Ectodermal cell (in vitro differentiated cells): ENCODE data around the gene CLMN.

Experiments used
- H3K27ac ChIP-seq: 2 replicates; pipeline ENCODE4 v1.7.0; 2013; ENCODE audit warnings: mild to moderate bottlenecking, low read depth, low read length; ENCODE audit not compliant: insufficient read depth, poor library complexity, severe bottlenecking
- H3K27me3 ChIP-seq: 2 replicates; pipeline ENCODE4 v1.7.0; 2013; ENCODE audit warnings: mild to moderate bottlenecking, low read length; ENCODE audit not compliant: insufficient read depth, control insufficient read depth, poor library complexity, severe bottlenecking
- H3K36me3 ChIP-seq: one replicate; pipeline ENCODE4 v1.7.0; 2013; ENCODE audit warnings: low read length; ENCODE audit not compliant: control insufficient read depth, insufficient read depth
- H3K4me1 ChIP-seq: one replicate; pipeline ENCODE4 v1.7.0; 2013; ENCODE audit warnings: low read length; ENCODE audit not compliant: control insufficient read depth, insufficient read depth
- H3K4me3 ChIP-seq: 2 replicates; pipeline ENCODE4 v1.7.0; 2013; ENCODE audit warnings: low read depth, low read length, control low read depth; ENCODE audit not compliant: insufficient read depth
- H3K9me3 ChIP-seq: 2 replicates; pipeline ENCODE4 v1.7.0; 2013; ENCODE audit warnings: mild to moderate bottlenecking, low read length, moderate library complexity; ENCODE audit not compliant: control insufficient read depth
- WGBS, 2 experiments: methylation state at CpG; one replicate each; pipeline ENCODE4 v1.1.7; 2013; ENCODE audit warnings: missing lambda C conversion rate in 2 of 2; 5-methylcytosine and 5-hydroxymethylcytosine counted together

CLMN gene

DNA sequence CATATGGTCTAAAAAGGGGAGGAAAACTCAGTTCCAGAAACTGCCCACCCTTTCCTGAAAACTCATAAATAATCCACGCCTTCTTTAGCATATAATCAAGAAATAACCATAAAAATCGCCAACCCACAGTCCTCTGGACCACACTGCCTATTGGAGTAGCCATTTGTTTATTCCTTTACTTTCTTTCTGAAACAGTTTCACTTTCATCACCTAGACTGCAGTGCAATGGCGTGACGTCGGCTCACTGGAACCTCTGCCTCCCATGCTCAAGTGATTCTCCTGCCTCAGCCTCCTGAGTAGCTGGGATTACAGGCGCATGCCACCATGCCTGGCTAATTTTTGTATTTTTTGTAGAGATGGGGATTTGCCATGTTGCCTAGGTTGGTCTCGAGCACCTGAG lies 44.2 kb downstream of the CLMN start:
- H3K27me3 ChIP-seq = no peaks in the 10 kb centered on the region
- H3K27ac ChIP-seq = no peak overlapping the region
- 86 to 95% methylated on average over 7 of the region's 7 CpGs for WGBS, 2 experiments
- H3K36me3 ChIP-seq = no peaks in the 10 kb centered on the region
- H3K4me3 ChIP-seq = no peak overlapping the region
- H3K9me3 ChIP-seq = no peaks in the 10 kb centered on the region
- H3K4me1 ChIP-seq = no peaks in the 10 kb centered on the region

DNA sequence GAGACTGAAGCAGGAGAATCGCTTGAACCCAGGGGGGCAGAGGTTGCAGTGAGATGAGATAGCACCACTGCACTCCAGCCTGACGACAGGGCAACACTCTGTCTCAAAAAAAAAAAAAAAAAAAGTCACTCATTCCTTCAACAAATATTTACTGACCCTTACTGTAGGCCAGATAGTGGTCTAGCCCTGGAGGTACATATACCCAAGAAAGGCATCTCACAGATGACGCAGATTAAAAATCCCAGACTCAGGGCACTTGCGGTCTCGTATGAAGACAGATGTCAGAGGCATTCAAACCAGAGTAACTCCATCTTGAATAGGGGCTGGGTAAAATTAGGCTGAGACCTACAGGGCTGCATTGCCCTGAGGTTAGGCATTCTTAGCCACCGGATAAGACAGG lies 44.8 kb downstream of the CLMN start:
- no peaks in the 10 kb centered on the region for H3K36me3 ChIP-seq

DNA sequence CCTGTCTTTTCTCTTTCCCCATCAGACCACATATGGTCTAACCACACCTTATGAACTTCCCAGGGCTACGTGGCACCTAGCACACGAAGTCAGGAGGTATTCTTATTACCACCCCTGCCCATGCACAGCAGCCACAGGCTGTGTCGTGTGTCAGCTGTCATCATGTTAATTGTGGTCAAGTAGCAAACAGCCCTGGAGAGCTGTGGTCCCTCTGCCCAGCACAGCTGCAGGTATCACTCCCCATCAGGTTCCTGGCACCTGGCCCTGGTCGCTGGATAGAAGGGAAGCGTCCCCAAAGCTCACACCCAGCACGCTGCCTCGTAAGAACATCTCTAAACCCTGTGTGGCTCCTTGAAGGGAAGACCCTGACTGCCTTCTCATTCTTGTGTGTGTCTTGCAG lies 45.4 kb downstream of the CLMN start:
- Histone ChIP-seq H3K36me3 (no peaks in the 10 kb centered on the region), H3K4me3 (no peak overlapping the region), H3K4me1 (no peaks in the 10 kb centered on the region), H3K9me3 (no peaks in the 10 kb centered on the region), H3K27ac (no peak overlapping the region), H3K27me3 (no peaks in the 10 kb centered on the region)
- 92 to 96% methylated on average over 7 of the region's 7 CpGs for WGBS, 2 experiments

More for the DNA sequence above, 44.8 kb downstream of the CLMN start:
- H3K27me3 ChIP-seq = no peaks in the 10 kb centered on the region
- WGBS, 2 experiments = 92 to 97% methylated on average over 6 of the region's 6 CpGs
- no peaks in the 10 kb centered on the region for H3K4me1 ChIP-seq
- no peaks in the 10 kb centered on the region for H3K9me3 ChIP-seq
- no peak overlapping the region for H3K4me3 ChIP-seq
- H3K27ac ChIP-seq = no peak overlapping the region

DNA sequence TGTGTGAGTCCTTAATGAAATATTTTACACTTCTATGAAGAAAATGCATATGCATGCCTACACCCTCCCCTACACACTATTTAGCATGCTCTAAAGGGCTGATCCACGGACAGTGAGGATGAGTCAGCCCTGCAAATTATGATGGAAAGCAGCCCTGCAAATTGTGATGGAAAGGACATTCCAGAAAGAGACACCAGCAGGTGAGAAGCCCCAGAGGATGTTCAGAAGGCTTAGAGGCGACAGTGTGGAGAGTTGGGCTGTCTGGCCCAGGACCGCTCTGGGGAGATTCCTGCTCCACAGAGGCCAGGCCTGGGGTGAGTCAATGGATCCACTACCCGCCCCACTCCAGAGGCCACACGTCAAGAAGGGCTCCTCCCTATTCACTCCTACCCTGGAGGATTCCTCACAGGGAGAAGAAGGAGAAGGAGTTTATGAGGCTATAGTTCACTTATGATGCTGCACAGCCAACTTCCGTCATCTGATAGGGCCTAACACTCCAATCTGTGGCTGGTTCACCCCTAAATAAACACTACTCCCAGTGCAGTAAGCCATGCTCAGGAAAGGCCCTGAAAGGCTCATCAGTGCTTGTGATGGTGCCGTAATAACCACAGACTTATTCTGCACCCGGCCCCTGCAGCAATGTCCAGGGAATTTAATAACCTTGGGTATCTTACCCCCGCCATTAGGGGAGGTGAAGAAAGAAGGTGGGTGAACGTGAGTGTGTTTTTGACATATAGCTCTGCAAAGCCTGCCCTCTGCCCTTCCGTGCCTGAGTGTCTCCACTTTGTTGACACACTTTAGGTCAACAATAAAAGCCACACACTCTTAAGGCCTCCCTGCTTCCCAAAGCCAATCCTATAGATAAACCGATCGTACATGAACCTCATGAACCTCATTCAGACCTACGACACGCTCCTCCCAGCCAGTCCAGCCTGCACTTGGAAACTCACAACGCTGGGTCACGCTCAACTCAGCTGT lies 46.4 kb downstream of the CLMN start:
- no peak overlapping the region for H3K4me3 ChIP-seq
- H3K4me1 ChIP-seq = no peaks in the 10 kb centered on the region
- WGBS, 2 experiments = 88 to 90% methylated on average over 15 to 17 of the region's 17 CpGs
- no peaks in the 10 kb centered on the region for H3K36me3 ChIP-seq
- no peak overlapping the region for H3K27ac ChIP-seq
- no peaks in the 10 kb centered on the region for H3K9me3 ChIP-seq
- no peaks in the 10 kb centered on the region for H3K27me3 ChIP-seq

DNA sequence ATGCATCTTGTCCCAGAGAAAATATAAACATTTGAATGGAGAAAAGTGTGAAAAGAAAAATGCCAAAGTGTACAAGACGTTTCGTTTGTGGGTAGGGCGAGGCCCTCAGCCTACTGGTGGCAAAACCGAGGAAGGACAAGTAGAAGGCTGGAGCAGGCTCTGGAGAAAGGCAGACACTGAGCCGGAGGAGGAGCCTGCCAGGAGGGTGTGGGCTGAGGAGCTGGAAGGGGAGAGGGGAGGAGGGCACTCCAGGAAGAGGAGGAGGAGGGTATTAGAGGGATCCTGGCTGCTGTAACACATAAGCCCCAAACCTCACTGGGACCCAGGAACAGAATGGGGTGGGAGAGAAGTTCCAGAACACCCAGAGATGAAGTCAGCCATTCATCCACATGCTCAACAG lies 47.7 kb downstream of the CLMN start:
- Histone ChIP-seq H3K4me3 (no peak overlapping the region), H3K27ac (no peak overlapping the region), H3K27me3 (no peaks in the 10 kb centered on the region), H3K9me3 (no peaks in the 10 kb centered on the region), H3K4me1 (no peaks in the 10 kb centered on the region), H3K36me3 (no peaks in the 10 kb centered on the region)
- WGBS, 2 experiments = 87 to 91% methylated on average over 5 of the region's 5 CpGs

DNA sequence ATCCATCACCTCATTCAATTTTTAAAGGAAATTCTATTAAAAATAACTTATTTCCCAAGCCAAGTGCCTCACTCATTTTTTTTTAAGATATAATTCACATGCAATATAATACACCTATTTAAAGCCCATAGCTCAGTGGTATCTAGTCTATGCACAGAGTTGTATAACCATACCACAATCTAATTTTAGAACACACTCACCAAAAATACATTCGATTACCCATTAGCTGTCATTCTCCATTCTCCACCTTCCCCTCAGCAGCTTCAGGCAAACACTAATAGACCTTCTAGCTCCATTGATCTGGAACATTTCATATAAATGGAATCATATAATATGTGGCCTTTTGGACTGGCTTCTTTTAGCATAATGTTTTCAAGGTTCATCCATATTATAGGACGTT lies 49.5 kb downstream of the CLMN start:
- H3K4me1 ChIP-seq = no peaks in the 10 kb centered on the region
- no peaks in the 10 kb centered on the region for H3K36me3 ChIP-seq
- no peak overlapping the region for H3K4me3 ChIP-seq
- WGBS, 2 experiments = 77 to 100% methylated on average over 2 of the region's 2 CpGs
- no peak overlapping the region for H3K27ac ChIP-seq
- H3K27me3 ChIP-seq = no peaks in the 10 kb centered on the region
- no peaks in the 10 kb centered on the region for H3K9me3 ChIP-seq

GRCh38 chr14:95269493-95269892 lies 50.2 kb downstream of the CLMN start:
- H3K36me3 ChIP-seq = no peaks in the 10 kb centered on the region
- H3K4me1 ChIP-seq = no peaks in the 10 kb centered on the region
- H3K27ac ChIP-seq = no peak overlapping the region
- H3K27me3 ChIP-seq = no peaks in the 10 kb centered on the region
- no peak overlapping the region for H3K4me3 ChIP-seq
- WGBS, 2 experiments = 89 to 98% methylated on average over 2 of the region's 2 CpGs
- no peaks in the 10 kb centered on the region for H3K9me3 ChIP-seq

DNA sequence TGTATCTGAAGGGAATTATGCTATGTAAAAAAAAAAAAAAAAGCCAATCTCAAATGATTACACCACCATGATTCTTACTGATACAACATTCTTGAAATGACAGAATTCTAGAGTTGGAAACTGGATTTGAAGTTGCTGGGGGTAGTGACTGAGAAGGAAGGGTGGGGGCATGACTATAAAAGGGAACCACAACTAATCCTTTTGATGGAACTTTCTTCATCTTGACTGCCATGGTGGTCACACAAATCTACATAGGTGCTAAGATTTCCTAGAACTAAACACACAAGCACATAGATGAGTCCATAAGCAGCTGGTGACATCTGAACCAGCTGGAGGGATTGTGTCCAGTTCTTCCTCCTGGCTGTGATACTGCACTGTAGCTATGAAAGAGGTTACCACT lies 51.4 kb downstream of the CLMN start:
- H3K4me1 ChIP-seq = no peaks in the 10 kb centered on the region

DNA sequence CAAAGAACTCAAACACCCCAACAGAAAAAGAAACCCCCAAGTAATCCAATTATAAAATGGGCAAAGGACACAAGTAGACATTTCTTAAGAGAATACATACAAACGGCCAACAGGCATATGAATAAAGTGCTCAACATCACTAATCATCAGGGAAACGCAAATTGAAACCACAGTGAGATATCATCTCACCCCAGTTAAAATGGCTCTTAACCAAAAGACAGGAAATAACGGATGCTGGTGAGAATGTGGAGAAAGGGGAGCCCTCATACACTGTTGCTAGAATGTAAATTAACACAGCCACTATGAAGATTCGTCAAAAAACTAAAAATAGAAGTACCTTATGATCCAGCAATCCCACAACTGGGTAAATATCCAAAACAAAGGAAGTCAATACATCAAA lies 52.4 kb downstream of the CLMN start:
- H3K4me1 ChIP-seq = no peaks in the 10 kb centered on the region
- 92% methylated on average over 4 of the region's 4 CpGs for WGBS, 2 experiments
- no peaks in the 10 kb centered on the region for H3K9me3 ChIP-seq
- no peaks in the 10 kb centered on the region for H3K36me3 ChIP-seq
- H3K4me3 ChIP-seq = no peak overlapping the region
- no peak overlapping the region for H3K27ac ChIP-seq
- H3K27me3 ChIP-seq = no peaks in the 10 kb centered on the region

More for the DNA sequence above, 51.4 kb downstream of the CLMN start:
- Histone ChIP-seq H3K9me3 (no peaks in the 10 kb centered on the region), H3K4me3 (no peak overlapping the region), H3K27ac (no peak overlapping the region), H3K27me3 (no peaks in the 10 kb centered on the region), H3K36me3 (no peaks in the 10 kb centered on the region)

DNA sequence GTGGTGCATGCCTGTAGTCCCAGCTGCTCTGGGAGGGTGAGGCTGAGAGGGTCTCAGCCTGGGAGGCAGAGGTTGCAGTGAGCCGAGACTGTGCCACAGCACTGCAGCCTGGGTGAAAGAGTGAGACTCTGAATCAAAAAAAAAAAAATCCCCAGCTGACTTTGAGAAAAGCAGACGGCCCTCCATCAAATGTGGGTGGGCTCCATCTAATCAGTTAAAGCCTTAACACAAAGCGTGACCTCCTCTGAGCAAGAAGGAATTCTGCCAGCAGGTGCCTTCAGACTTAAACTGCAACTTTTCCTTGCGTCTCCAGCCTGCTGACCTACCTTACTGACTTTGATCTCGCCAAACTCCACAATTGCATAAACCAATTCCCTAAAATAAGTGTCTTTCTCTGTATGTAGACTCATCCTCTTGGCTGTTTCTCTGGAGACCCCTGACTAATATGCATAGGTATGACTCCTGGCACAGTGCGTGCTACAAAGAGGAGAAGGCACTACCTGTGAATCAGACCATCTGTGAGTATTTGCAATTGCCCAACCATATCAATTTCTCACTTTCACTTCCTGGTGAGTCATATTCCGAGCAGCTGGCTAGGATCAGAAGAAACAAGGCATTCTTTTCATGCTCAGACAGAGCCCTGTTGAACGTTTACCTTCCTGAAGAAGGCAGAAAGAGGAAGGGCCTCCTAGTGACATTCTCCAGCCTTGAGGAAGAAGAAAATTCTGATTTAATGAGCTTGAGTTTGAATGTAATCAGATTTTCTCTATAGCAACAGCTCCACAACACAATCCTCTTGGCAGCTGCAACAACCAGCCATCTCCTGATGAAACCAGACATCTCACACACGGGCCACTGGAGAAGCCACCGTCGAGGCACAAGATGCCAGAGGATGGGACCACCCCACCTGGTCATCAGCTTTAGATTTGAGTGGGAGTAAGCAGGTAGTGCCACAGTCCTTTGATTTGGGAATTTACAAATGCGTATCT lies 54.3 kb downstream of the CLMN start:
- Histone ChIP-seq H3K4me1 (no peaks in the 10 kb centered on the region), H3K9me3 (no peaks in the 10 kb centered on the region), H3K4me3 (no peak overlapping the region), H3K36me3 (no peaks in the 10 kb centered on the region), H3K27ac (no peak overlapping the region), H3K27me3 (no peaks in the 10 kb centered on the region)
- 85 to 87% methylated on average over 12 of the region's 12 CpGs for WGBS, 2 experiments
